Hematopoietic multipotent progenitor cell (in vitro differentiated cells): ENCODE measurements around the gene GIMAP2. TPM values are rescaled to one million over a fixed set of nuclear protein-coding genes. Genes with fewer than 3 reads are reported as not detected.
A peak's percentile ranks its signal among the peaks of the same experiment; 100 is the strongest.
"Not testable (repeated sequence)": the region's sequence is repeated elsewhere in the genome, so short reads cannot be mapped to it uniquely, and the experiment has no call there.

Experiments
- DNase-seq, 3 donors: peaks; one replicate each; pipeline ENCODE4 v3.0.0-alpha.2; 2011 to 2015; ENCODE audit warnings: low read depth in 2 of 3, low spot score in 2 of 3
- total RNA-seq: library from RNA; depleted of rRNA; stranded (reverse); fragments of >200 nt; gene quantifications from one replicate; pipeline ENCODE4 v1.2.3, GENCODE V29; 2012

Gene GIMAP2
- 110 TPM for total RNA-seq

GRCh38 chr7:150685219-150686029 lies at the start of gene GIMAP2:
TSS of gene GIMAP2 (plus strand) at chr7:150685706. CDS start at chr7:150687060, 1,354 bp downstream.
- peak in 2 of 3 donors; percentile 53 to 75 for DNase-seq

- no peak for DNase-seq
Measured at GRCh38 chr7:150641854-150642253, 43.7 kb upstream of the GIMAP2 start.

GRCh38 chr7:150642926-150643325 lies 42.6 kb upstream of the GIMAP2 start:
- DNase-seq, result no peak

DNA sequence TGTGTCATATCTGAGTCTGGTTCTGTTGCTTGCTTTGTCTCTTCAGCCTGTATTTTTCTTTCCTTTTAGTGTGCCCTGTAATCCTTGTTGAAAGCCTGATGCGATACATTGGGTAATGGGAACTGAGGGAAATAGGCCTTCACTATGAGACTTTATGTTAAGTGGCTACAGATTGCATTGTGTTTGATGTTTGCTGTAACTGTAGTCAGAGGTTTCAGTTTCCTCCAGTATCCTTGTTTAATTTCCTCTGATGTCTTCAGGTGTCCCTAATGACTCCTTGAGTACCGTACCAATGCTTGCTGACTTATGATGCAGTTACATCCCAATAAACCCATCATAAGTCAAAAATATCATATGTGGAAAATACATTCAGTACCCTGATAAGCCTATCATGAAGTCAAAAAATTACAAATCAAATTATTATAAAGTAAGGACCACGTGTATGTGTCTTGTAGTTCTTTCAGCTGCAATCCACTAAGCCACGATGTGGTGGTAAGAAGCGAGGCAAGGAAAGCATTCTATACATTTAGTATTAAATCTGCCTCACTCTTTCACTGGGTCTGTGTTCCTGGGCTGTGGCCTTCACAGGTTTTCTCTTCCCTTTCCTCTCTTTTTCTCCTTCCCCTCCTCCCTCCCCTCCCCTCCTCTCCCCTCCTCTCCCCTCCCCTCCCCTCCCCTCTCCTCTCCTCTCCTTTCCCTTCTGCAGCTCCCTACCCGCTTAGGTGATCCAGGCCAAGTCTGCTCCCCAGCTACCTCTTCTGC lies 40.1 kb upstream of the GIMAP2 start:
- DNase-seq, result no peak

- no peak for DNase-seq
Measured at GRCh38 chr7:150648353-150649079, 37.0 kb upstream of the GIMAP2 start.

GRCh38 chr7:150649080-150649385 lies 36.5 kb upstream of the GIMAP2 start:
- DNase-seq, result no peak

- no peak for DNase-seq
Measured at GRCh38 chr7:150654692-150655091, 30.8 kb upstream of the GIMAP2 start.

DNA sequence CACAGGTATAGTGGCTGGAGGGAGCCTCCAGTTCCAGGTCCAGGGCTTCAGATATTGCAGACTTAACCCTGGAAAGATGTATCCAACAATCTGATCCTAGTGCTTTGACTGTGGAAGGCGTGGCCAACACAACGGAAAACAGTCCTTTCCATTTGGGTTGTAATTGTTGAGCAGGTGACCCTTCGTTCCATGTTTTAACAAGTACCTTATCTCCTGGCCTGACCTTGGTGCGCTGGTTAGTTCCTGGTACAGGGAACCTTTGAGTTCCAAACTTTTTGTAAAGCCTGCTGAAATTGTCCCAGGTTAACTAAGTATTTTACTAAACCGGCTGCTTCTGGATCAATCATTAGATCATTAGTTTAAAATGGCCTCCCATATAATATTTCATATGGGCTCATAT lies 29.5 kb upstream of the GIMAP2 start:
- no peak for DNase-seq

DNA sequence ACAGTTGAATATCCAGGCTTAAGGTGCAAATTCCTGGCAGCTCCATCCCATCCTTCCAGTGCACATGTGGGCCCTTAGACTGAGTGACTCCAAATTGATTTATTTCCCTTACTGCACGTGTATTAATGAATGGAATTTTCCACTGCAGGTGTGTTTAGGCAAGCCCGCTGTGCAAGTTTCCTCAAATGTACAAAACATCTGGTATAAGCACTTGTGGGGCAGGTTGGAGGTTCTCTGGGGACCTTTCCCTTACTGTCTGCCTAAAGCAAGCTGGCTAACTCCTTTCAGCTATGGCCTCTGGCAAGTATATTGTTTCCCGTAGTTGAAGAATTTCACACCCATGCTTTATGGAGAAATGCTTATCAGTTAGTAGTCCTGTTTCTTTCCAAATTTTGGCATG lies 28.0 kb upstream of the GIMAP2 start:
- no peak for DNase-seq

DNA sequence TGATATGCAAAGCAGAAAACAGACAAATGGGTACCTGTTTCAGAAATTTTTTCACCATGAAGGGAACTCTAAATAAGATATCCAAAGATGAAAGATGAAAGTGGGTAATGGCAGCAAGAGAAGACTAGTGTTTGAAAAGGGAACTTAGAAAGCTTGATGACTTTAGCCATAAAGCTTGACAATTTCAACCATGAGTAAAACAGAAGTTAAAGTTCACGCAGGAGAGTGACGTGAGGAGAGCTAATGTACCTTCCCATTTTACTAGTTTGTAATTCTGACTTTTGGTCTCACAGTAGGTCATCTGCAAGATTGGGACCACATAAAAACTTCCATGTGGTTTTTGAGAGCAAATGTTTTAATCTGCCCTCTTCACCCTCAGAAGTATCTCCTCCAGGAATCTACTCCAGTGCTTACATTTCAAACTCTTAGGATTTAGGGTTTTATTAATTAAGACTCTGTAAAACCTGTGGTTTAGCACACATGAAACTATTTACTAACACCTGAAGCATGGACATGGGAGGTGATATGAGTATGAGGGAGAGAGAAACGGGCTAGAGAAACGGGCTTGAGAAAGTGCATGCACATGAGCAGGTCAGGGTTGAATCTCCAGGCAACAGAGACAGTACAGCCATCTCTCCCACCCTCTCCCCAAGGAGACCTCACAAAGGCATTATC lies 24.4 kb upstream of the GIMAP2 start:
- DNase-seq, result no peak

DNA sequence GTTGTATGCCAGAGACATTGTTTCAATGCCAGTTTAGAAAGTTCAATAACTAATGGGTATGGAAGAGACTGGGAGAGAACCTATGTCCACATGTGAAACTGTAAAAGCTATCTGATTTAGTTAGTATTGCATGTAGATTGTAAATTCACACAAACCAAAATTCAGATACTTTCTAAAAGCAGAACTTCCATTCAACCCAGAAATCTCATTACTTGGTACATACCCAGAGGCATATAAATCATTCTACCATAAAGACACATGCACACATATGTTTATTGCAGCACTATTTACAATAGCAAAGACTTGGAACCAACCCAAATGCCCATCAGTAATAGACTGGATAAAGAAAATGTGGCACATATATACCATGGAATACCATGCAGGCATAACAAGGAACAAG lies 22.7 kb upstream of the GIMAP2 start:
- peak in 1 of 3 donors; percentile 34 for DNase-seq

GRCh38 chr7:150663802-150664494 lies 21.6 kb upstream of the GIMAP2 start:
- DNase-seq, result peak in 1 of 3 donors; percentile 49

DNA sequence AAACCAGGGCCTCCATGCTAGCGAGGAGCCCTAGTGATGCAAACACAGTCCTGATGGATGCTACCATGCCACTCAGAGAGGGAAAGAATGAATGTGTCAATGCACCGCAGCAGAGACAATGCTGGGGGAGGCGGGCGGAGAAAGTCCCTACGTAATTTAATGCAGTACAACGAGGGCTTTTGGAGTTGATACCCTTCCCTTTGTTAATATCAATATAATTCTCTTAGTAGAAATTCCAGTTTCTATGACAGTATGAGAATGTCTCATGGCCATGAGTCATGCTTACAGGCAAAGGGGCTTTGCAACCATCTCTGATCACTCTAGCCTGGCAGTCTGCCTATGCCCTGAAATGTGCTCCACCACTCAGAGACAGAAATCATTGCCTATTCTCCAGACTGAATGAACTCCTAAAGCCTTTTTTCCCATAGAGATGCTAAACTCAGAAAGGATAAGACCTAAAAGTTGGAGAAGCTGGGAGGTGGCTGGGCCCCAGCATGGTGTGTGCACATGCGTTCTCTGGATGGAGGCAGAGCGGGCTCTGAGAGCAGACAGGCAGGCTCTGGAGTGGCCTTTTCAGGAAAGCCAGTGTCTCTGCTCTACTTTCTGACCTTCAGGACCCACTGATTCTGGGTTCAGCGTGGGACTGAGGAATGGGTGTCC lies 20.3 kb upstream of the GIMAP2 start:
- peak in 1 of 3 donors; percentile 16 for DNase-seq

DNA sequence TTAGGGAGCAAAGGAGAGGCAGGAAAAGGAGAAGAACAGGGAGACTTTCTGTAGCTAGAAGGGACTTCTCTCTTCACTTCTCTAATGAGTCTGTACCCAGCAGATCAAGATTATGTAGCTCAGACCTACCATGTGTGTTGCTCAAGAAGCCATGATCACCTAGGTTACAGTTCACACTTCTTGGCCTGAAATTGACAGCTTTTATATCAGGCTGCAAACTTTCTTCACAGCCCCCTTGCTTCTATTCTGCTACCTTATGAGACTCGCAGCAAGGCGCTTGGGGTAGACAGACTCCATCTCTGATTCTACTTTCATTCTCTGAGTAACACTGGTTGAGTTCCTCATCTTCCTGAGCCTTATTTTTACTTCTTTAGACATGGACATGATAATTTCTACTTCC lies 19.6 kb upstream of the GIMAP2 start:
- peak in 1 of 3 donors; percentile 26 for DNase-seq

DNA sequence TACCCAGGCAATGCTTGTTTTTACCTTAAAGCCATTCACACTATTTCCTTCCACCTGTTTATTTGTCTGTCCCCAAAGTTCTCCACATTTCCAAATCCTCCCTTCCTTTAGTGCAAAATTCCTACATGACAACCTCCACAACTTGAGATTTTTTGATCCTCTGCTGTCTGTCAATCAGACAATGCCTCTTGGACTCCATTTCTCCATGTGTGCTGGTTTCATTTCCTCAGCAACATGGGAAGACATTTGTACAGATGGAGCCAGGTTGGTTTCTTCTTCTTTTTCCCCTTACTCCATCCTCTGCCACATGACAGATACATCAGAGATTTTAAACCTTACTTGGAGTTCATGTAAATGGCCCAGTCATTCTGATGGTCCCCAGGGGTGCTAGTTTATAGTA lies 19.1 kb upstream of the GIMAP2 start:
- DNase-seq, result no peak

- peak; percentile 31 to 65 (median 46) for DNase-seq
Measured at GRCh38 chr7:150668472-150668911, 17.0 kb upstream of the GIMAP2 start.

- DNase-seq, result no peak
Measured at GRCh38 chr7:150668977-150669376, 16.5 kb upstream of the GIMAP2 start.

- not testable (repeated sequence) for DNase-seq
Measured at GRCh38 chr7:150671798-150672585, 13.5 kb upstream of the GIMAP2 start.

DNA sequence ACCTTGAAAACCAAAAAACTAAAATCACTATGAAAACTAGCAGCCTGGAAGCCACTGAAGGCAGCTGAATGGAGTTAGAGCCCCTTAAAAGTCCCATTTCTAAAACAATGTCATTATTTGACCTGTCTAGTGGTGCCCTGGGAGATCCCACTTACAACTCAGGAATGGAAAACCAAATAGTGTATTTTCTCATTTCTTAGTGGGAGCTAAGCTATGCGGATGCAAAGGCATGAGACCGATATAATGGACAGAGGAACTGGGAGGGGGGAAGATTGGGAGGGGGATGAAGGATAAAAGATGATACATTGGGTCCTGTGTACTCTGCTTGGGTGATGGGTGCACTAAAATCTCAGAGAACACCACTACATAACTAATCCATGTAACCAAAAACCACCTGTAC lies 9.8 kb upstream of the GIMAP2 start:
- DNase-seq, result no peak
